Mucosa of descending colon (tissue), 3 donors: ENCODE data around the gene LEF1. TPM values are rescaled to one million over a fixed set of nuclear protein-coding genes. Genes with fewer than 3 reads are reported as not detected.

Experiments
- ATAC-seq: fragments of 200-7000 bp; cut with Tn5 transposase; one replicate; pipeline ENCODE4 v1.9.1; 2020; ENCODE audit warnings: mild to moderate bottlenecking, moderate library complexity
- DNase-seq, 3 donors: peaks; one replicate each; pipeline ENCODE4 v3.0.0-alpha.2; 2020
- H3K36me3 ChIP-seq: fragments of 200-600 bp; one replicate; pipeline ENCODE4 v1.8.0; 2021; ENCODE audit warnings: low read depth, mild to moderate bottlenecking
- H3K4me1 ChIP-seq: fragments of 200-600 bp; one replicate; pipeline ENCODE4 v1.8.0; 2021; ENCODE audit warnings: low read depth, mild to moderate bottlenecking
- H3K4me3 ChIP-seq: fragments of 200-600 bp; one replicate; pipeline ENCODE4 v1.8.0; 2021; ENCODE audit warnings: mild to moderate bottlenecking
- H3K9me3 ChIP-seq: fragments of 200-600 bp; one replicate; pipeline ENCODE4 v1.8.0; 2021; ENCODE audit warnings: mild to moderate bottlenecking
- CTCF ChIP-seq: fragments of 200-600 bp; IDR thresholded peaks from one replicate; pipeline ENCODE4 v1.8.0; 2022; ENCODE audit warnings: antibody characterized with exemption, mild to moderate bottlenecking
- intact Hi-C, 2 donors: fragments of 100-400 bp; cut with DNase I in 1 of 2; cut with micrococcal nuclease in 1 of 2; formaldehyde crosslinking; loops; one replicate each; pipeline versions ENCODE4 v1.11.0 to v1.11.1; 2022; cut with DNase I, micrococcal nuclease
- total RNA-seq, 3 donors: library from RNA; stranded (reverse); fragmentation: NEBNext Ultra II Directional in 2 of 3; extraction: Animal tissue kit (Norgen Biotek cat#: 25700) in 2 of 3; gene quantifications; one replicate each; pipeline versions ENCODE4 v1.2.1 to v1.2.4, GENCODE V29; 2021 to 2023
- donor health status: DM: no; HTN: no; CAD: no; lungs with moderate emphysema.
- donor health status: DM: no; HTN: no; CAD: no.
- donor health status: DM: no; HTN: yes; CAD: no.

Gene LEF1
- total RNA-seq, 3 donors from 2014 or later, result 2.2 to 3.9 (median 2.5) TPM

GRCh38 chr4:108099838-108100237 is 68.9 kb downstream of the LEF1 start:
- ATAC-seq, result no peak
- TF ChIP-seq CTCF, result no peak
- Histone ChIP-seq H3K4me3 (no peak overlapping the region), H3K36me3 (no peaks in the 10 kb centered on the region), H3K4me1 (no peaks in the 10 kb centered on the region), H3K9me3 (no peaks in the 10 kb centered on the region)
- no peak for DNase-seq
- intact Hi-C loops, result no loop called here

- Histone ChIP-seq H3K4me3 (no peak overlapping the region), H3K9me3 (no peaks in the 10 kb centered on the region), H3K4me1 (no peaks in the 10 kb centered on the region), H3K36me3 (no peaks in the 10 kb centered on the region)
- TF ChIP-seq CTCF, result no peak
- DNase-seq, result no peak
- intact Hi-C loops, result no loop called here
- ATAC-seq, result no peak
Observed at GRCh38 chr4:108097990-108098553, 70.7 kb downstream of the LEF1 start.

- intact Hi-C loops, result no loop called here
- ATAC-seq, result no peak
- H3K4me1 ChIP-seq, result no peaks in the 10 kb centered on the region
- no peak overlapping the region for H3K4me3 ChIP-seq
- no peak for DNase-seq
- H3K9me3 ChIP-seq, result no peaks in the 10 kb centered on the region
- no peak for TF ChIP-seq CTCF
- no peaks in the 10 kb centered on the region for H3K36me3 ChIP-seq
Observed at GRCh38 chr4:108094923-108095482, 73.7 kb downstream of the LEF1 start.

DNA sequence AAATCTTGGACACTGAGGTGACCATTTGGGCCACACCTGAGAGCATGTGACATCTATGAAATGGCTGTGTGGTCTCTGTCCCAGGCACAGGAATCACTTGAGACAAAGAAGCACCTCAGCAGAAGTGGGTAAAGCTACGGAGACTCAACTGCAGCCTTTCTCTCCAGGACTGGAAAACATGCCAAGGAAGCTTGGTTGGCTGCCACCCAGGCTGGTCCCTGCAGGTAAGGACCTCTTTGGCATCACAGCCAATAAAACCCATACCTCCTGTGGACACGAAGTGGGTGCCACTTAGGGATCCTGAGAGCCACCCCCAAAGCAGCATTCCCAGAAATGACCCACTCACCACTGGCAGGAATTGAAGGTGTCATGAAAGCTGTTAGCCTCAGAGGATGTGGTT is 74.6 kb downstream of the LEF1 start:
- no peaks in the 10 kb centered on the region for H3K4me1 ChIP-seq
- no peak for TF ChIP-seq CTCF
- ATAC-seq, result no peak
- H3K4me3 ChIP-seq, result no peak overlapping the region
- no peaks in the 10 kb centered on the region for H3K9me3 ChIP-seq
- intact Hi-C loops, result no loop called here
- no peak for DNase-seq
- no peaks in the 10 kb centered on the region for H3K36me3 ChIP-seq

DNA sequence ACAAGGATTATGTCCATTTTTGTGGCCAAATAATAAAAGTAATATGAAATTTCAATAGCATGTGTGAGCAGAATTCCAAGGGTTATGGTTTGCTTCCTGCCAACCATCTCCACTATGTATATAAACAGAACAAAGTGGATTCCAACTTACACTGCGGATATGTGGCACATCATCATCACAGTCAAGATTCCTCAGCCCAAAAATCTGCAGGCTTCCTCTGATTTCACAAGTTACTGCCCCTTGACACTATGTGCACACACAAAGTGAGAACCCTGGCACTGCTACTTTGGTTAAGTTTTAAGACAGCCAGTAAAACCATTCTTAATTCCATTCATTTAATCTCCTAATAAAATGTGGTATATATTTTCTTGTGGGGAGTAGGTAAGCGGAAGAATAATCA is 76.4 kb downstream of the LEF1 start:
- DNase-seq (no peak), ATAC-seq (no peak)
- Histone ChIP-seq H3K9me3 (no peaks in the 10 kb centered on the region), H3K4me1 (no peaks in the 10 kb centered on the region), H3K4me3 (no peak overlapping the region), H3K36me3 (no peaks in the 10 kb centered on the region)
- intact Hi-C loops, result no loop called here
- TF ChIP-seq CTCF, result no peak
